H1 (cell line): ENCODE data around the gene EMC1. TPM values are rescaled to one million over a fixed set of nuclear protein-coding genes. Genes with fewer than 3 reads are reported as not detected.

Experiments used
- CTCF ChIA-PET: fragments of 300-600 bp; sonication (Branson Sonifier 250); formaldehyde crosslinking; loops from one replicate; lab custom pipeline; 2021; ENCODE audit not compliant: partially characterized antibody; lab: Charles Lee
- POLR2A ChIA-PET: fragments of 300-600 bp; sonication (Branson Sonifier 250); formaldehyde crosslinking; loops from one replicate; lab custom pipeline; 2021; ENCODE audit warnings: inconsistent platforms; ENCODE audit not compliant: partially characterized antibody; lab: Charles Lee
- DNase-seq, 2 experiments: peaks; one replicate each; pipeline versions ENCODE4 v3.0.0 to v3.0.0-alpha.2; 2010 to 2022; ENCODE audit warnings: low spot score in 2 of 2, low read depth in 1 of 2, mixed read lengths in 1 of 2
- FAIRE-seq: peaks from 2 replicates; lab custom pipeline; 2011; peaks lifted over from hg19 to GRCh38; lab: Jason Lieb, UNC
- H2AFZ ChIP-seq: 2 replicates; pipeline ENCODE4 v1.8.1; 2012; ENCODE audit warnings: low read length, inconsistent platforms
- H2AK5ac ChIP-seq: 2 replicates; pipeline ENCODE4 v1.6.1; 2013; ENCODE audit warnings: low read depth, low read length
- H2BK120ac ChIP-seq: replicated peaks from 2 replicates; pipeline ENCODE3; 2013; ENCODE audit warnings: low read depth, low read length, inconsistent platforms
- H2BK12ac ChIP-seq: 2 replicates; pipeline ENCODE4 v1.6.1; 2013; ENCODE audit warnings: low read depth, low read length
- H2BK15ac ChIP-seq: 2 replicates; pipeline ENCODE4 v1.6.1; 2013; ENCODE audit warnings: low read length
- H2BK20ac ChIP-seq: 2 replicates; pipeline ENCODE4 v1.6.1; 2013; ENCODE audit warnings: low read length
- H2BK5ac ChIP-seq: 2 replicates; pipeline ENCODE4 v1.6.1; 2013; ENCODE audit warnings: low read depth, low read length
- H3K14ac ChIP-seq: 2 replicates; pipeline ENCODE4 v1.6.1; 2013; ENCODE audit warnings: inconsistent platforms; ENCODE audit not compliant: insufficient read length
- H3K18ac ChIP-seq: 2 replicates; pipeline ENCODE4 v1.6.1; 2013; ENCODE audit warnings: low read length; ENCODE audit errors: extremely low read depth
- H3K23ac ChIP-seq: 2 replicates; pipeline ENCODE4 v1.6.1; 2013; ENCODE audit warnings: inconsistent platforms; ENCODE audit not compliant: insufficient read length
- H3K23me2 ChIP-seq: 2 replicates; pipeline ENCODE4 v1.6.1; 2013; ENCODE audit warnings: low read depth, low read length
- H3K27ac ChIP-seq: 2 replicates; pipeline ENCODE4 v1.6.1; 2011; ENCODE audit warnings: low read depth, low read length, inconsistent platforms
- H3K27me3 ChIP-seq, 4 experiments: replicated peaks in 1 of 4; 1 replicate in 1 of 4; 2 replicates in 3 of 4; pipeline versions ENCODE4 v1.6.1 to v1.8.1; 2011 to 2013; ENCODE audit warnings: low read length in 3 of 4, mild to moderate bottlenecking in 3 of 4, inconsistent platforms in 2 of 4, mixed read lengths in 2 of 4, moderate library complexity in 1 of 4; ENCODE audit not compliant: control insufficient read depth in 3 of 4, insufficient read depth in 3 of 4; ENCODE audit errors: extremely low read depth in 1 of 4
- H3K36me3 ChIP-seq, 4 experiments: 2 replicates each; pipeline versions ENCODE4 v1.6.1 to v1.8.1; 2011 to 2013; ENCODE audit warnings: mild to moderate bottlenecking in 4 of 4, low read length in 3 of 4, moderate library complexity in 2 of 4, control low read depth in 1 of 4, inconsistent platforms in 1 of 4; ENCODE audit not compliant: insufficient read depth in 4 of 4, control insufficient read depth in 2 of 4
- H3K4ac ChIP-seq: replicated peaks from 2 replicates; pipeline ENCODE3; 2013; ENCODE audit warnings: low read length, low read depth, mixed read lengths, inconsistent platforms; ENCODE audit not compliant: insufficient read length
- H3K4me1 ChIP-seq, 4 experiments: replicated peaks in 1 of 4; 1 replicate in 1 of 4; 2 replicates in 3 of 4; pipeline versions ENCODE4 v1.6.1 to v1.8.1; 2011 to 2013; ENCODE audit warnings: low read length in 3 of 4, inconsistent platforms in 2 of 4, mixed read lengths in 1 of 4; ENCODE audit not compliant: insufficient read depth in 4 of 4, control insufficient read depth in 3 of 4
- H3K4me2 ChIP-seq, 2 experiments: 2 replicates each; pipeline versions ENCODE4 v1.6.1 to v1.8.1; 2011 to 2013; ENCODE audit warnings: low read depth in 2 of 2, low read length in 2 of 2, control low read depth in 1 of 2, inconsistent platforms in 1 of 2, mild to moderate bottlenecking in 1 of 2; ENCODE audit not compliant: insufficient read depth in 1 of 2
- H3K4me3 ChIP-seq, 4 experiments: fragments of 200-600, 300-600 bp in 1 of 4; sonication (generic), shearing (Covaris generic), sonication (Bioruptor Twin) in 1 of 4; 2 replicates each; pipeline versions ENCODE4 v1.5.1 to v1.8.1; 2011 to 2016; ENCODE audit warnings: low read length in 4 of 4, low read depth in 3 of 4, control low read depth in 2 of 4, inconsistent platforms in 2 of 4, mild to moderate bottlenecking in 2 of 4, mixed read lengths in 1 of 4, moderate library complexity in 1 of 4; ENCODE audit not compliant: insufficient read depth in 2 of 4; ENCODE audit errors: extremely low read depth in 1 of 4
- H3K56ac ChIP-seq: replicated peaks from 2 replicates; pipeline ENCODE3; 2013; ENCODE audit warnings: low read depth, mild to moderate bottlenecking, mixed read lengths, low read length, inconsistent platforms; ENCODE audit not compliant: insufficient read length
- H3K79me1 ChIP-seq: 2 replicates; pipeline ENCODE4 v1.6.1; 2013; ENCODE audit warnings: low read depth, low read length, control low read depth
- H3K79me2 ChIP-seq, 2 experiments: 2 replicates each; pipeline versions ENCODE4 v1.6.1 to v1.8.1; 2012 to 2013; ENCODE audit warnings: low read length in 2 of 2, mild to moderate bottlenecking in 2 of 2, inconsistent platforms in 1 of 2; ENCODE audit not compliant: insufficient read depth in 2 of 2, control insufficient read depth in 1 of 2
- H3K9ac ChIP-seq, 4 experiments: replicated peaks in 1 of 4; 1 replicate in 1 of 4; 2 replicates in 3 of 4; pipeline versions ENCODE4 v1.6.1 to v1.8.1; 2011 to 2013; ENCODE audit warnings: low read depth in 3 of 4, low read length in 3 of 4, control low read depth in 2 of 4, mild to moderate bottlenecking in 2 of 4, moderate library complexity in 2 of 4, inconsistent platforms in 1 of 4; ENCODE audit errors: extremely low read depth in 1 of 4
- H3K9me3 ChIP-seq, 2 experiments: 2 replicates each; pipeline versions ENCODE4 v1.6.1 to v1.8.1; 2012 to 2013; ENCODE audit warnings: mild to moderate bottlenecking in 2 of 2, moderate library complexity in 2 of 2, control low read depth in 1 of 2, inconsistent platforms in 1 of 2, low read depth in 1 of 2, low read length in 1 of 2, mixed read lengths in 1 of 2; ENCODE audit not compliant: insufficient read depth in 2 of 2
- H4K20me1 ChIP-seq, 2 experiments: replicated peaks in 1 of 2; 2 replicates each; pipeline versions ENCODE3 to v1.8.1; 2011 to 2013; ENCODE audit warnings: inconsistent platforms in 2 of 2, low read length in 2 of 2, mild to moderate bottlenecking in 1 of 2; ENCODE audit not compliant: insufficient read depth in 2 of 2, control insufficient read depth in 1 of 2
- H4K5ac ChIP-seq: 2 replicates; pipeline ENCODE4 v1.6.1; 2013; ENCODE audit warnings: low read length, low read depth, mixed read lengths, inconsistent platforms; ENCODE audit not compliant: insufficient read length
- H4K8ac ChIP-seq: 2 replicates; pipeline ENCODE4 v1.8.0; 2013; ENCODE audit warnings: mild to moderate bottlenecking, moderate library complexity, low read length, inconsistent platforms; ENCODE audit not compliant: insufficient read depth; ENCODE audit errors: extremely low read depth
- H4K91ac ChIP-seq: replicated peaks from 2 replicates; pipeline ENCODE3; 2013; ENCODE audit warnings: low read length, mixed read lengths, inconsistent platforms; ENCODE audit not compliant: insufficient read length
- ASH2L ChIP-seq: fragments of 200-600, 300-600 bp; sonication (generic); IDR thresholded peaks from one replicate; pipeline ENCODE4 v1.7.1; 2017; ENCODE audit warnings: low read length
- CEBPB ChIP-seq: IDR thresholded peaks from 2 replicates; pipeline ENCODE4 v1.6.1; 2012; ENCODE audit warnings: low read depth, low read length
- RAD21 ChIP-seq, 2 experiments: IDR thresholded peaks in 1 of 2; conservative IDR thresholded peaks in 1 of 2; 2 replicates each; pipeline ENCODE4 v1.6.1; 2011; ENCODE audit warnings: low read depth in 2 of 2, low read length in 2 of 2, improper control_type of control experiment in 1 of 2, inconsistent platforms in 1 of 2, mild to moderate bottlenecking in 1 of 2, moderate library complexity in 1 of 2
- SP1 ChIP-seq: IDR thresholded peaks from 2 replicates; pipeline ENCODE4 v1.6.1; 2011; ENCODE audit warnings: low read depth, low read length
- SRF ChIP-seq: IDR thresholded peaks from 2 replicates; pipeline ENCODE4 v1.6.1; 2011; ENCODE audit warnings: mild to moderate bottlenecking, low read depth, low read length, moderate library complexity
- TAF1 ChIP-seq: IDR thresholded peaks from 2 replicates; pipeline ENCODE4 v1.6.1; 2011; ENCODE audit warnings: mild to moderate bottlenecking, low read depth, low read length
- TAF7 ChIP-seq: optimal IDR thresholded peaks from 2 replicates; pipeline ENCODE3; 2011; ENCODE audit warnings: low read depth, mild to moderate bottlenecking, inconsistent platforms, low read length, moderate library complexity, borderline replicate concordance
- TCF12 ChIP-seq: IDR thresholded peaks from 2 replicates; pipeline ENCODE4 v1.6.1; 2011; ENCODE audit warnings: low read depth, mild to moderate bottlenecking, low read length
- WGBS, 2 experiments: shearing (Covaris generic) in 1 of 2; methylation state at CpG; one replicate each; pipeline versions ENCODE4 v1.1.6 to v1.1.7; 2013 to 2015; ENCODE audit warnings: low lambda C conversion rate in 2 of 2, mixed read lengths in 2 of 2, inconsistent platforms in 1 of 2, low coverage in 1 of 2, missing lambda C conversion rate in 1 of 2; ENCODE audit not compliant: insufficient replicate concordance in 2 of 2, insufficient coverage in 1 of 2, insufficient read length in 1 of 2; ENCODE audit errors: extremely low coverage in 1 of 2, missing lambda C conversion rate in 1 of 2; 5-methylcytosine and 5-hydroxymethylcytosine counted together
- polyA plus RNA-seq, 7 experiments: library from polyadenylated mRNA; depleted of rRNA in 3 of 7; stranded (reverse) in 5 of 7; unstranded in 2 of 7; fragments of >200 nt in 5 of 7; fragments of 200-250 nt in 2 of 7; gene quantifications; 1 replicate in 5 of 7; 2 replicates in 1 of 7; 4 replicates in 1 of 7; pipeline versions ENCODE4 v1.2.1 to v1.2.3, GENCODE V29; 2011 to 2013; ENCODE audit warnings: missing spikeins in 2 of 7, mixed read lengths in 2 of 7
- total RNA-seq: library from RNA; stranded (reverse); fragmentation: NEBNext Ultra II Directional; extraction: Animal tissue kit (Norgen Biotek cat#: 25700); gene quantifications from 2 replicates; pipeline ENCODE4 v1.2.1, GENCODE V29; 2021
- TF ChIP-seq, protein P1 (sequence below), 3 experiments: IDR thresholded peaks; 1 replicate in 2 of 3; 2 replicates in 1 of 3; pipeline versions ENCODE4 v1.5.1 to v1.6.1; 2011; ENCODE audit warnings: low read length in 3 of 3, mild to moderate bottlenecking in 3 of 3, inconsistent platforms in 2 of 3, low read depth in 1 of 3, moderate library complexity in 1 of 3; ENCODE audit not compliant: insufficient read depth in 1 of 3; ENCODE audit errors: control extremely low read depth in 1 of 3

Gene EMC1
- total and polyA plus RNA-seq, 2 of the 8 experiments (the other 6 are each of a cell fraction or from before 2014, with no cell fraction given), result 51.0 to 53.5 TPM

DNA sequence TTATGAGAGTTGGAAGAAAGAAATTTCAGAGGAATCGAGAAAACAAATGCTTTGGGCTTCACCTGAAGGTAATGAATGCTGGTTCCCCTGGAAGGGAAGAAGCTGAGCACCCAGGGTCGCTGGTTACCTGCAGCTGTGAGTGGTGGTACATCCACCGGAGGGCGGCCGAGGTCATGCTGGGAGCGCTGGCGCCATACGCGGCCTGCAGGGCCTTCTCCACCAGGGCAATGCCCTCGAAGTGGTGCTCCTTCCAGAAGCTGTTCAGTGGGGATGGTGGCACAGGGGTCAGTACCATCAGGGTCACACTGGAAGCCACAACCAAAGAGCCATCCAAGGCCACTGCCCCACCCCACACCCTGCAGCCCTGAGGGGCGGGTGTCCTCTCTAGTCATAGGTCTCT lies 17.1 kb upstream of the EMC1 start:
- H2AK5ac ChIP-seq, result no peak overlapping the region
- no peak overlapping the region for H3K14ac ChIP-seq
- TF ChIP-seq TCF12, result no peak
- no peak for TF ChIP-seq SP1
- no peak for TF ChIP-seq TAF1
- TF ChIP-seq TAF7, result no peak
- no peak for TF ChIP-seq SRF
- TF ChIP-seq CEBPB, result no peak
- 0 out of 4 replicates have a peak, but pooled peaks of 1 of the 2 experiments have one; percentile 7 for TF ChIP-seq RAD21 (IDR thresholded peaks at IDR 0.05 in 1 of 2, conservative IDR thresholded peaks at IDR 0.05 in 1 of 2; ENCODE audit: low read depth in 2 of 2, low read length in 2 of 2)
- TF ChIP-seq, protein P1, sequence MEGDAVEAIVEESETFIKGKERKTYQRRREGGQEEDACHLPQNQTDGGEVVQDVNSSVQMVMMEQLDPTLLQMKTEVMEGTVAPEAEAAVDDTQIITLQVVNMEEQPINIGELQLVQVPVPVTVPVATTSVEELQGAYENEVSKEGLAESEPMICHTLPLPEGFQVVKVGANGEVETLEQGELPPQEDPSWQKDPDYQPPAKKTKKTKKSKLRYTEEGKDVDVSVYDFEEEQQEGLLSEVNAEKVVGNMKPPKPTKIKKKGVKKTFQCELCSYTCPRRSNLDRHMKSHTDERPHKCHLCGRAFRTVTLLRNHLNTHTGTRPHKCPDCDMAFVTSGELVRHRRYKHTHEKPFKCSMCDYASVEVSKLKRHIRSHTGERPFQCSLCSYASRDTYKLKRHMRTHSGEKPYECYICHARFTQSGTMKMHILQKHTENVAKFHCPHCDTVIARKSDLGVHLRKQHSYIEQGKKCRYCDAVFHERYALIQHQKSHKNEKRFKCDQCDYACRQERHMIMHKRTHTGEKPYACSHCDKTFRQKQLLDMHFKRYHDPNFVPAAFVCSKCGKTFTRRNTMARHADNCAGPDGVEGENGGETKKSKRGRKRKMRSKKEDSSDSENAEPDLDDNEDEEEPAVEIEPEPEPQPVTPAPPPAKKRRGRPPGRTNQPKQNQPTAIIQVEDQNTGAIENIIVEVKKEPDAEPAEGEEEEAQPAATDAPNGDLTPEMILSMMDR (IDR thresholded peaks at IDR 0.05; ENCODE audit: control extremely low read depth in 1 of 3, insufficient read depth in 1 of 3, low read depth in 1 of 3, low read length in 3 of 3), result peak in 1 of 3 experiments; percentile 20; a peak in 2 of 4 replicates
- TF ChIP-seq ASH2L, result no peak
- TF ChIP-seq, all 59 proteins: peak for 2
- DNase-seq (no peak), FAIRE-seq (no peak)
- ChIA-PET POLR2A (interaction anchor here (1.5 kb wide), 1 partner anchor 16 kb away, joined by 7 read pairs; the partner anchor contains the start of genes EMC1 and MRTO4), CTCF (interaction anchor here (0.5 to 0.6 kb wide), 2 partner anchors 54 to 220 kb away, joined by 3 to 4 read pairs; no protein-coding TSS in a partner anchor)
- H2BK15ac ChIP-seq, result no peak overlapping the region
- H3K36me3 ChIP-seq, result no peaks in the 10 kb centered on the region
- peaks cover 0 to under 1% (median under 1%) of the 10 kb centered on the region in 4 experiments; a peak in 1 of 7 replicates for H3K27me3 ChIP-seq
- no peak overlapping the region for H3K4me2 ChIP-seq
- no peak overlapping the region for H3K4me3 ChIP-seq
- H2BK5ac ChIP-seq, result no peak overlapping the region
- no peak overlapping the region for H3K9ac ChIP-seq
- H4K5ac ChIP-seq, result no peak overlapping the region
- no peaks in the 10 kb centered on the region for H3K79me2 ChIP-seq
- H3K23me2 ChIP-seq, result no peaks in the 10 kb centered on the region
- H3K9me3 ChIP-seq, result no peaks in the 10 kb centered on the region
- H2BK120ac ChIP-seq, result no peak overlapping the region
- no peak overlapping the region for H2BK20ac ChIP-seq
- no peak overlapping the region for H4K91ac ChIP-seq
- H3K4ac ChIP-seq, result no peak overlapping the region
- H3K23ac ChIP-seq, result no peak overlapping the region
- WGBS, 2 experiments, result 87% methylated on average over 3 of the region's 11 CpGs; no CpG with 5 or more reads in 1 of the 2 experiments
- H3K27ac ChIP-seq, result no peak overlapping the region
- no peak overlapping the region for H4K8ac ChIP-seq
- no peak overlapping the region for H3K18ac ChIP-seq
- H2AFZ ChIP-seq, result no peak overlapping the region
- no peak overlapping the region for H3K56ac ChIP-seq
- no peak overlapping the region for H2BK12ac ChIP-seq
- H3K4me1 ChIP-seq, result no peaks in the 10 kb centered on the region
- H3K79me1 ChIP-seq, result no peaks in the 10 kb centered on the region
- H4K20me1 ChIP-seq, result no peaks in the 10 kb centered on the region
